GM18907 (cell line): ENCODE measurements around the gene SPIC.

Source experiments
- ATAC-seq: cut with Tn5 transposase; IDR thresholded peaks from one replicate; pipeline ENCODE4 v1.9.1; 2021; ENCODE audit warnings: mild to moderate bottlenecking, moderate library complexity; ENCODE audit not compliant: unreplicated experiment

Gene SPIC

DNA sequence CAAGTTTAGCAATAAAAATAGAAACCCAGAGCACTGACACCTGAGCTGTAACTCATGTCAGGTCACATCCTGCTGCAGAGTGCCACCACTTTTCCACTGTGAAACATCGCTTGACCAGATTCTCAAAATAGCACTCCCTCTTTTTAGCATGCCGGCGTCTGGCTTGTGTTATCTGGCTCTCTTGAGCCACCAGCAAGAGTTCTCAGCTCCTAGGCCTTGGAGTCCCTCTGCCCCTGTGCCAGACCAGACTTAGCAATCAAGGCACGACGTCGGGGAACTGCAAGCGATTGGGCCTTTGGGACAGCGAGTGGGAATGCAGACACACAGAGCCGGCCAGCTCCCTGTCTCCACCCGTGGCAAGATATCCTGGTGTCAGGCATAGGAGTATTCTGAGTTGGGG is 52.5 kb downstream of the SPIC start:
- no peak for ATAC-seq

DNA sequence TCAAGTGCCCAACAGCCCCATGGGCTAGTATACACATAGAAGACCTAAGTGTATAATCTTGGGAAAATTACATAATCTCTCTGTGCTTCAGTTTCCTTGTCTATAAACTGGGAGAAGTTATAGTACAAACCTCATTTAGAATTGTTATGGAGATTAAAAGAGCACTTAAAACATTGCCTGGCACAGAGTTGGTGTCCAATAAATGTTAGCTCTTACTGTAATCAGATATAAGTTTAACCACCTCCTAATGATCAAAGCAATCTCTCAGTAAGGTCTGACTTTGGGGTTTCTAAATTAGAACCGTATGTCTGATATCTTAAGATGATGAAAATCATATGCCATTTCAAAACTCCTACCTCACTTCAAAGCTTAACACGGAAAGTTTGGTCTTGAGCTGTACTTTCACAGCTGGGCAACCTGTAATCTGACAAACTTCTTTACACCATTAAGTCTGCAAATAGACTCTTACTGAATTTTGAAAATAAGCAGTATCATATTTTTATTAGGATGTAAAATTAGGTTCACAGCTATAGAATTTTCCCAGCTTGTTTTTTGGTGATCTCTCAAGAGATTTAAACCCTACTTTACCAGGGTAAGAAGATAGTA is 61.0 kb downstream of the SPIC start:
- no peak for ATAC-seq
